Liver (tissue), 9 donors: ENCODE data around the gene KRT28. TPM values are rescaled to one million over a fixed set of nuclear protein-coding genes. Genes with fewer than 3 reads are reported as not detected.
A peak's percentile ranks its signal among the peaks of the same experiment; 100 is the strongest.

Source experiments
- DNase-seq: peaks from one replicate; pipeline ENCODE4 v3.0.0-alpha.2; 2017; ENCODE audit warnings: low spot score
- H3K27ac ChIP-seq, 2 donors: one replicate each; pipeline ENCODE4 v1.7.0; 2013; ENCODE audit warnings: inconsistent platforms in 2 of 2, low read length in 2 of 2, control low read depth in 1 of 2, low read depth in 1 of 2, mild to moderate bottlenecking in 1 of 2
- H3K27me3 ChIP-seq, 4 donors: one replicate each; pipeline versions ENCODE4 v1.6.1 to v1.7.0; 2013; ENCODE audit warnings: low read length in 3 of 4, inconsistent platforms in 1 of 4, mild to moderate bottlenecking in 1 of 4, moderate library complexity in 1 of 4; ENCODE audit not compliant: control insufficient read depth in 4 of 4, insufficient read depth in 4 of 4
- H3K36me3 ChIP-seq, 4 donors: one replicate each; pipeline versions ENCODE4 v1.6.1 to v1.7.0; 2013; ENCODE audit warnings: low read length in 3 of 4, mild to moderate bottlenecking in 3 of 4, low read depth in 1 of 4, moderate library complexity in 1 of 4; ENCODE audit not compliant: control insufficient read depth in 4 of 4, insufficient read depth in 3 of 4
- H3K4me1 ChIP-seq, 4 donors: one replicate each; pipeline versions ENCODE4 v1.6.1 to v1.7.0; 2013; ENCODE audit warnings: low read length in 3 of 4, mild to moderate bottlenecking in 3 of 4, moderate library complexity in 1 of 4; ENCODE audit not compliant: control insufficient read depth in 4 of 4, insufficient read depth in 4 of 4
- H3K4me3 ChIP-seq, 3 donors: one replicate each; pipeline versions ENCODE4 v1.6.1 to v1.7.0; 2013; ENCODE audit warnings: low read length in 3 of 3, control low read depth in 1 of 3, low read depth in 1 of 3, mild to moderate bottlenecking in 1 of 3
- H3K9ac ChIP-seq, 2 donors: one replicate each; pipeline ENCODE4 v1.7.0; 2013; ENCODE audit warnings: low read length in 2 of 2, mild to moderate bottlenecking in 2 of 2, moderate library complexity in 2 of 2, control low read depth in 1 of 2, low read depth in 1 of 2
- H3K9me3 ChIP-seq, 4 donors: one replicate each; pipeline versions ENCODE4 v1.6.1 to v1.7.0; 2013; ENCODE audit warnings: low read length in 3 of 4; ENCODE audit not compliant: control insufficient read depth in 4 of 4
- ATF3 ChIP-seq: IDR thresholded peaks from 2 replicates; pipeline ENCODE4 v1.6.1; 2016; ENCODE audit warnings: antibody characterized with exemption
- CTCF ChIP-seq: fragments of 150-350 bp; IDR thresholded peaks from 2 replicates; pipeline ENCODE4 v1.5.1; 2017; ENCODE audit warnings: improper control_type of control experiment, low read depth, low read length; ENCODE audit not compliant: missing input control
- EGR1 ChIP-seq, 2 donors: IDR thresholded peaks; 2 replicates each; pipeline ENCODE4 v1.6.1; 2016 to 2018; ENCODE audit warnings: antibody characterized with exemption in 2 of 2, low read depth in 2 of 2
- FOXA1 ChIP-seq: IDR thresholded peaks from 2 replicates; pipeline ENCODE4 v1.6.1; 2016; ENCODE audit warnings: antibody characterized with exemption
- FOXA2 ChIP-seq: IDR thresholded peaks from 2 replicates; pipeline ENCODE4 v1.6.1; 2016; ENCODE audit warnings: antibody characterized with exemption
- GABPA ChIP-seq, 2 donors: IDR thresholded peaks in 1 of 2; conservative IDR thresholded peaks in 1 of 2; 2 replicates each; pipeline ENCODE4 v1.6.1; 2016; ENCODE audit warnings: antibody characterized with exemption in 2 of 2, mild to moderate bottlenecking in 1 of 2, moderate library complexity in 1 of 2
- HNF4A ChIP-seq, 2 donors: conservative IDR thresholded peaks; 2 replicates each; pipeline ENCODE4 v1.6.1; 2016; ENCODE audit warnings: antibody characterized with exemption in 2 of 2, mild to moderate bottlenecking in 2 of 2
- HNF4G ChIP-seq: IDR thresholded peaks from 2 replicates; pipeline ENCODE4 v1.6.1; 2016; ENCODE audit warnings: antibody characterized with exemption
- JUND ChIP-seq, 2 donors: IDR thresholded peaks; 2 replicates each; pipeline ENCODE4 v1.6.1; 2016; ENCODE audit warnings: antibody characterized with exemption in 2 of 2
- MAX ChIP-seq: IDR thresholded peaks from 2 replicates; pipeline ENCODE4 v1.6.1; 2016; ENCODE audit warnings: antibody characterized with exemption
- NR2F2 ChIP-seq: IDR thresholded peaks from 2 replicates; pipeline ENCODE4 v1.6.1; 2016; ENCODE audit warnings: antibody characterized with exemption
- RAD21 ChIP-seq, 2 donors: IDR thresholded peaks; 2 replicates each; pipeline ENCODE4 v1.6.1; 2016; ENCODE audit warnings: antibody characterized with exemption in 2 of 2, mild to moderate bottlenecking in 2 of 2
- REST ChIP-seq: IDR thresholded peaks from 2 replicates; pipeline ENCODE4 v1.6.1; 2016; ENCODE audit warnings: antibody characterized with exemption, mild to moderate bottlenecking
- RXRA ChIP-seq, 2 donors: IDR thresholded peaks; 2 replicates each; pipeline ENCODE4 v1.6.1; 2017 to 2018; ENCODE audit warnings: antibody characterized with exemption in 2 of 2, mild to moderate bottlenecking in 1 of 2
- SP1 ChIP-seq: IDR thresholded peaks from 2 replicates; pipeline ENCODE4 v1.6.1; 2018; ENCODE audit warnings: antibody characterized with exemption, mild to moderate bottlenecking
- TAF1 ChIP-seq: conservative IDR thresholded peaks from 2 replicates; pipeline ENCODE4 v1.6.1; 2016; ENCODE audit warnings: antibody characterized with exemption, mild to moderate bottlenecking
- YY1 ChIP-seq: IDR thresholded peaks from 2 replicates; pipeline ENCODE4 v1.6.1; 2016; ENCODE audit warnings: antibody characterized with exemption, mild to moderate bottlenecking
- ZBTB33 ChIP-seq: IDR thresholded peaks from 2 replicates; pipeline ENCODE4 v1.6.1; 2016; ENCODE audit warnings: antibody characterized with exemption
- WGBS: extraction: QIAGEN DNeasy Blood & Tissue Kit; methylation state at CpG from one replicate; pipeline ENCODE4 v1.1.7; 2013; 5-methylcytosine and 5-hydroxymethylcytosine counted together
- polyA plus RNA-seq, 2 donors: library from polyadenylated mRNA; stranded (reverse) in 1 of 2; unstranded in 1 of 2; fragments of 200-250 nt in 1 of 2; fragments of >200 nt in 1 of 2; fragmentation: Nextera tagmentation in 1 of 2; extraction: Ambion mirVana in 1 of 2; gene quantifications; one replicate each; pipeline versions ENCODE4 v1.2.1 to v1.2.3, GENCODE V29; 2013 to 2015
- total RNA-seq, 2 donors: library from RNA; depleted of rRNA; stranded (reverse); fragments of >200 nt; gene quantifications; one replicate each; pipeline ENCODE4 v1.2.3, GENCODE V29; 2014
- donor health status: healthy.
- donor health status: healthy.
- donor health status: healthy.
- donor health status: healthy.
- donor health status: healthy.

The KRT28 gene
- total and polyA plus RNA-seq, 4 donors, result not detected

GRCh38 chr17:40818343-40818732 is 18.6 kb upstream of the KRT28 start:
- H3K27me3 ChIP-seq, result no peaks in the 10 kb centered on the region
- 23% methylated on average over 7 of the region's 7 CpGs for WGBS
- H3K9me3 ChIP-seq, result no peaks in the 10 kb centered on the region
- peak overlapping the region; percentile 90 to 93 for H3K27ac ChIP-seq
- H3K4me1 ChIP-seq, result peaks cover 0 to 11% (median 8%) of the 10 kb centered on the region in 4 donors
- TF ChIP-seq RAD21 (IDR thresholded peaks at IDR 0.05) (no peak), CTCF (no peak), HNF4G (no peak), GABPA (IDR thresholded peaks at IDR 0.05 in 1 of 2, conservative IDR thresholded peaks at IDR 0.05 in 1 of 2) (no peak), MAX (no peak), FOXA1 (no peak), SP1 (no peak), YY1 (no peak), RXRA (IDR thresholded peaks at IDR 0.05) (no peak), ATF3 (no peak), EGR1 (IDR thresholded peaks at IDR 0.05; ENCODE audit: low read depth in 2 of 2) (no peak), FOXA2 (no peak), NR2F2 (no peak), ZBTB33 (no peak), HNF4A (conservative IDR thresholded peaks at IDR 0.05) (no peak), TAF1 (no peak)
- H3K4me3 ChIP-seq, result peak overlapping the region; percentile 81 to 97 (median 96)
- no peak for DNase-seq
- peaks cover 0 to 3% (median 1%) of the 10 kb centered on the region in 4 donors for H3K36me3 ChIP-seq
- H3K9ac ChIP-seq, result peak overlapping the region in 1 of 2 donors; percentile 50

GRCh38 chr17:40817103-40817682 is 17.4 kb upstream of the KRT28 start:
- Histone ChIP-seq H3K36me3 (peaks cover 0 to 3% (median 1%) of the 10 kb centered on the region in 4 donors), H3K27me3 (peaks cover 0 to 3% (median under 1%) of the 10 kb centered on the region in 4 donors), H3K4me3 (no peak overlapping the region), H3K9ac (no peak overlapping the region), H3K4me1 (peaks cover 0 to 11% (median 8%) of the 10 kb centered on the region in 4 donors), H3K27ac (no peak overlapping the region), H3K9me3 (no peaks in the 10 kb centered on the region)
- no peak for DNase-seq
- no peak for TF ChIP-seq RAD21 (IDR thresholded peaks at IDR 0.05)
- no peak for TF ChIP-seq FOXA1
- no peak for TF ChIP-seq FOXA2
- no peak for TF ChIP-seq TAF1
- no peak for TF ChIP-seq ZBTB33
- TF ChIP-seq SP1, result no peak
- no peak for TF ChIP-seq ATF3
- TF ChIP-seq GABPA (IDR thresholded peaks at IDR 0.05 in 1 of 2, conservative IDR thresholded peaks at IDR 0.05 in 1 of 2), result no peak
- TF ChIP-seq EGR1 (IDR thresholded peaks at IDR 0.05; ENCODE audit: low read depth in 2 of 2), result no peak
- no peak for TF ChIP-seq CTCF
- TF ChIP-seq REST, result no peak
- TF ChIP-seq JUND (IDR thresholded peaks at IDR 0.05), result no peak
- no peak for TF ChIP-seq YY1
- TF ChIP-seq NR2F2, result no peak
- 98% methylated on average over 4 of the region's 4 CpGs for WGBS
